GM23338 (cell line): ENCODE results near the gene FUT3.

Experiments used
- CREB1 ChIP-seq: fragments of 250-450 bp; sonication (Bioruptor Pico); IDR thresholded peaks from 2 replicates; pipeline ENCODE4 v1.5.0; 2020; ENCODE audit warnings: low read depth, mild to moderate bottlenecking, moderate library complexity
- CTCF ChIP-seq, 2 experiments: fragments of 200-600 bp in 1 of 2; sonication (generic) in 1 of 2; conservative IDR thresholded peaks; 2 replicates each; pipeline versions ENCODE4 v1.5.1 to v1.6.1; 2016 to 2017; ENCODE audit warnings: antibody characterized with exemption in 2 of 2, low read depth in 2 of 2, mild to moderate bottlenecking in 2 of 2, moderate library complexity in 1 of 2
- ETS1 ChIP-seq: IDR thresholded peaks from 2 replicates; pipeline ENCODE4 v1.6.1; 2016; ENCODE audit warnings: antibody characterized with exemption
- EZH2 ChIP-seq: fragments of 200-600 bp; sonication (generic); IDR thresholded peaks from one replicate; pipeline ENCODE4 v1.8.0; 2017; ENCODE audit warnings: antibody characterized with exemption, mild to moderate bottlenecking, low read depth; ENCODE audit not compliant: unreplicated experiment
- EZH2phosphoT487 ChIP-seq: fragments of 200-600 bp; sonication (generic); IDR thresholded peaks from one replicate; pipeline ENCODE4 v1.8.1; 2018; ENCODE audit warnings: antibody characterized with exemption; ENCODE audit not compliant: unreplicated experiment
- JUNB ChIP-seq: IDR thresholded peaks from one replicate; pipeline ENCODE4 v1.6.1; 2016; ENCODE audit warnings: antibody characterized with exemption; ENCODE audit not compliant: unreplicated experiment
- NANOG ChIP-seq: IDR thresholded peaks from 2 replicates; pipeline ENCODE4 v1.6.1; 2016; ENCODE audit warnings: antibody characterized with exemption, borderline replicate concordance
- POLR2AphosphoS5 ChIP-seq: IDR thresholded peaks from 2 replicates; pipeline ENCODE4 v1.6.1; 2016; ENCODE audit warnings: antibody characterized with exemption, low read depth
- REST ChIP-seq: IDR thresholded peaks from one replicate; pipeline ENCODE4 v1.6.1; 2018; ENCODE audit warnings: antibody characterized with exemption; ENCODE audit not compliant: unreplicated experiment
- STAT1 ChIP-seq: IDR thresholded peaks from one replicate; pipeline ENCODE4 v1.6.1; 2016; ENCODE audit warnings: antibody characterized with exemption; ENCODE audit not compliant: unreplicated experiment
- ZNF114 ChIP-seq: fragments of 250-450 bp; sonication (Bioruptor Pico); IDR thresholded peaks from 2 replicates; pipeline ENCODE4 v1.5.0; 2020; ENCODE audit warnings: mild to moderate bottlenecking, moderate library complexity
- ZNF331 ChIP-seq: fragments of 250-450 bp; sonication (Bioruptor Pico); IDR thresholded peaks from 2 replicates; pipeline ENCODE4 v1.5.0; 2020; ENCODE audit warnings: low read depth, mild to moderate bottlenecking, moderate library complexity
- ZNF462 ChIP-seq: fragments of 250-450 bp; sonication (Bioruptor Pico); IDR thresholded peaks from 2 replicates; pipeline ENCODE4 v1.5.0; 2020; ENCODE audit warnings: mild to moderate bottlenecking, moderate library complexity

GRCh38 chr19:5864725-5865486 is 13.7 kb upstream of the FUT3 start:
- no peak for TF ChIP-seq CREB1 (CRISPR knock-in tag)
- 0 out of 4 replicates have a peak, but pooled peaks of 1 of the 2 experiments have one; percentile 29 for TF ChIP-seq CTCF (conservative IDR thresholded peaks at IDR 0.05; ENCODE audit: low read depth in 2 of 2)
- TF ChIP-seq EZH2, result no peak
- TF ChIP-seq EZH2phosphoT487, result no peak
- TF ChIP-seq POLR2AphosphoS5, result no peak
- TF ChIP-seq ETS1, result no peak
- no peak for TF ChIP-seq NANOG
- TF ChIP-seq REST, result no peak
- no peak for TF ChIP-seq ZNF114 (CRISPR knock-in tag)
- no peak for TF ChIP-seq ZNF331
- no peak for TF ChIP-seq ZNF462
- no peak for TF ChIP-seq STAT1
- TF ChIP-seq JUNB, result no peak
